ENCODE data around the gene TNFRSF14.

- TF ChIP-seq POLR2A (IDR thresholded peaks at IDR 0.05), result peak in 2 of 3 donors; percentile 26 to 33
- TF ChIP-seq CTCF (IDR thresholded peaks at IDR 0.05), result no peak
Observed at GRCh38 chr1:2592672-2593071, 36.5 kb downstream of the TNFRSF14 start.

All from body of pancreas (tissue), 4 donors.